GM18502 (cell line): ENCODE results near the gene KRTAP1-5.
"Not testable (repeated sequence)": the region's sequence is repeated elsewhere in the genome, so short reads cannot be mapped to it uniquely, and the experiment has no call there.

Experiments
- ATAC-seq: cut with Tn5 transposase; IDR thresholded peaks from one replicate; pipeline ENCODE4 v1.9.1; 2021; ENCODE audit warnings: mild to moderate bottlenecking; ENCODE audit not compliant: unreplicated experiment, poor library complexity

KRTAP1-5 gene

GRCh38 chr17:41049110-41049509 is 22.1 kb upstream of the KRTAP1-5 start:
- no peak for ATAC-seq

- no peak for ATAC-seq
Measured at GRCh38 chr17:41048441-41048840, 21.4 kb upstream of the KRTAP1-5 start.

- ATAC-seq: not testable (repeated sequence)
Measured at GRCh38 chr17:41046735-41047465, 19.9 kb upstream of the KRTAP1-5 start, which contains the start of gene KRTAP2-1. Gene KRTAP2-1 (minus strand): TSS chr17:41047316. CDS start chr17:41047267, 49 bp downstream.

- ATAC-seq: no peak
Measured at GRCh38 chr17:41042953-41043352, 15.9 kb upstream of the KRTAP1-5 start.

GRCh38 chr17:41040783-41041571 is 14.0 kb upstream of the KRTAP1-5 start, which contains the start of gene KRTAP1-1:
Gene KRTAP1-1 (minus strand): TSS chr17:41041450. CDS start chr17:41041397, 53 bp downstream.
- ATAC-seq: not testable (repeated sequence)

- no peak for ATAC-seq
Measured at GRCh38 chr17:41037853-41038350, 10.9 kb upstream of the KRTAP1-5 start.

- not testable (repeated sequence) for ATAC-seq
Measured at GRCh38 chr17:41034346-41034935, 7.4 kb upstream of the KRTAP1-5 start, which contains the start of gene KRTAP1-3. Gene KRTAP1-3 (minus strand): TSS chr17:41034874. CDS start chr17:41034821, 53 bp downstream.

- no peak for ATAC-seq
Measured at GRCh38 chr17:41029633-41030245, 2.7 kb upstream of the KRTAP1-5 start, which contains the start of gene KRTAP1-4. Gene KRTAP1-4 (minus strand): TSS chr17:41030195. CDS start chr17:41030078, 117 bp downstream.

GRCh38 chr17:41024697-41025096 is 2.3 kb downstream of the KRTAP1-5 start:
- ATAC-seq: no peak

GRCh38 chr17:41020336-41020735 is 6.7 kb downstream of the KRTAP1-5 start:
- no peak for ATAC-seq

GRCh38 chr17:41019415-41019814 is 7.6 kb downstream of the KRTAP1-5 start:
- ATAC-seq: no peak

- no peak for ATAC-seq
Measured at GRCh38 chr17:41018541-41018940, 8.5 kb downstream of the KRTAP1-5 start.

- no peak for ATAC-seq
Measured at GRCh38 chr17:41016578-41017215, 10.3 kb downstream of the KRTAP1-5 start.

- no peak for ATAC-seq
Measured at GRCh38 chr17:41015454-41015853, 11.6 kb downstream of the KRTAP1-5 start.

- no peak for ATAC-seq
Measured at GRCh38 chr17:41013606-41014005, 13.4 kb downstream of the KRTAP1-5 start.

- no peak for ATAC-seq
Measured at GRCh38 chr17:41013181-41013580, 13.8 kb downstream of the KRTAP1-5 start.

GRCh38 chr17:41012326-41013120 is 14.5 kb downstream of the KRTAP1-5 start:
- ATAC-seq: no peak

- no peak for ATAC-seq
Measured at GRCh38 chr17:41010441-41010840, 16.6 kb downstream of the KRTAP1-5 start.

- no peak for ATAC-seq
Measured at GRCh38 chr17:41009936-41010335, 17.1 kb downstream of the KRTAP1-5 start.
